Gastroesophageal sphincter (tissue), 3 donors: ENCODE data around the gene SSMEM1.

ENCODE experiments used
- EP300 ChIP-seq: sonication (generic); formaldehyde crosslinking; IDR thresholded peaks from one replicate; pipeline ENCODE4 v1.6.1; 2017; ENCODE audit warnings: antibody characterized with exemption, mild to moderate bottlenecking
- POLR2A ChIP-seq, 2 donors: fragments of 450-650 bp; IDR thresholded peaks; one replicate each; pipeline ENCODE4 v1.6.1; 2017; ENCODE audit warnings: antibody characterized with exemption in 2 of 2, mild to moderate bottlenecking in 2 of 2, moderate library complexity in 1 of 2
- POLR2AphosphoS5 ChIP-seq: sonication (generic); formaldehyde crosslinking; IDR thresholded peaks from one replicate; pipeline ENCODE4 v1.6.1; 2017; ENCODE audit warnings: antibody characterized with exemption
- TF ChIP-seq, protein P1 (sequence below), 4 experiments: fragments of 200-600 bp in 2 of 4; fragments of 450-650 bp in 2 of 4; sonication (generic) in 1 of 4; IDR thresholded peaks; one replicate each; pipeline ENCODE4 v1.5.1; 2017 to 2019; ENCODE audit warnings: antibody characterized with exemption in 4 of 4, mild to moderate bottlenecking in 2 of 4, moderate library complexity in 2 of 4

DNA sequence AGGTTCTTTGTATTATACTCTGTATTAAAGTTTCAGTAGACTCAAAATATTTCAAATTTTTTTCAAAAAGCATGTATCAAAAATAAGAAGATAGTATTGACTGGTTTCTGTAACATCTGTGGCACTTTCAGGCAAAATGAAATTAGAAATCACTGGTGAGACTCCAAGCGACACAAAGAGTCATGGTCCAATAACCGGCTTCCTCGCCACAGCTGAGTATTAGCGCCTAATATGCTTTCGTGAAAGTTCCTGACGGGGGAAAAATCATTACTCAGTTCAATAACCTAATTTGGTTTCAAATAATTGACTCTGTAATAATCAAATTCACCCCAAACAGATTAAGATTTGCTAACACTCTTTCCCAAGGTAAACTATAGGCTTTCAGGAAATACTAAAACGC lies 15.9 kb upstream of the SSMEM1 start:
- TF ChIP-seq, protein P1, sequence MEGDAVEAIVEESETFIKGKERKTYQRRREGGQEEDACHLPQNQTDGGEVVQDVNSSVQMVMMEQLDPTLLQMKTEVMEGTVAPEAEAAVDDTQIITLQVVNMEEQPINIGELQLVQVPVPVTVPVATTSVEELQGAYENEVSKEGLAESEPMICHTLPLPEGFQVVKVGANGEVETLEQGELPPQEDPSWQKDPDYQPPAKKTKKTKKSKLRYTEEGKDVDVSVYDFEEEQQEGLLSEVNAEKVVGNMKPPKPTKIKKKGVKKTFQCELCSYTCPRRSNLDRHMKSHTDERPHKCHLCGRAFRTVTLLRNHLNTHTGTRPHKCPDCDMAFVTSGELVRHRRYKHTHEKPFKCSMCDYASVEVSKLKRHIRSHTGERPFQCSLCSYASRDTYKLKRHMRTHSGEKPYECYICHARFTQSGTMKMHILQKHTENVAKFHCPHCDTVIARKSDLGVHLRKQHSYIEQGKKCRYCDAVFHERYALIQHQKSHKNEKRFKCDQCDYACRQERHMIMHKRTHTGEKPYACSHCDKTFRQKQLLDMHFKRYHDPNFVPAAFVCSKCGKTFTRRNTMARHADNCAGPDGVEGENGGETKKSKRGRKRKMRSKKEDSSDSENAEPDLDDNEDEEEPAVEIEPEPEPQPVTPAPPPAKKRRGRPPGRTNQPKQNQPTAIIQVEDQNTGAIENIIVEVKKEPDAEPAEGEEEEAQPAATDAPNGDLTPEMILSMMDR (IDR thresholded peaks at IDR 0.05), result no peak
- TF ChIP-seq POLR2AphosphoS5 (no peak), EP300 (no peak), POLR2A (IDR thresholded peaks at IDR 0.05) (no peak)
